Activated T-helper 1 cell treated with Interleukin-2 at 50 U/mL for 16 hours (primary cell): ENCODE measurements around the gene DOK7.

ENCODE experiments used
- DNase-seq: peaks from one replicate; pipeline ENCODE4 v3.0.0-alpha.2; 2020; ENCODE audit warnings: low read depth

The DOK7 gene

GRCh38 chr4:3520796-3521600 is 57.9 kb downstream of the DOK7 start:
- no peak for DNase-seq

DNA sequence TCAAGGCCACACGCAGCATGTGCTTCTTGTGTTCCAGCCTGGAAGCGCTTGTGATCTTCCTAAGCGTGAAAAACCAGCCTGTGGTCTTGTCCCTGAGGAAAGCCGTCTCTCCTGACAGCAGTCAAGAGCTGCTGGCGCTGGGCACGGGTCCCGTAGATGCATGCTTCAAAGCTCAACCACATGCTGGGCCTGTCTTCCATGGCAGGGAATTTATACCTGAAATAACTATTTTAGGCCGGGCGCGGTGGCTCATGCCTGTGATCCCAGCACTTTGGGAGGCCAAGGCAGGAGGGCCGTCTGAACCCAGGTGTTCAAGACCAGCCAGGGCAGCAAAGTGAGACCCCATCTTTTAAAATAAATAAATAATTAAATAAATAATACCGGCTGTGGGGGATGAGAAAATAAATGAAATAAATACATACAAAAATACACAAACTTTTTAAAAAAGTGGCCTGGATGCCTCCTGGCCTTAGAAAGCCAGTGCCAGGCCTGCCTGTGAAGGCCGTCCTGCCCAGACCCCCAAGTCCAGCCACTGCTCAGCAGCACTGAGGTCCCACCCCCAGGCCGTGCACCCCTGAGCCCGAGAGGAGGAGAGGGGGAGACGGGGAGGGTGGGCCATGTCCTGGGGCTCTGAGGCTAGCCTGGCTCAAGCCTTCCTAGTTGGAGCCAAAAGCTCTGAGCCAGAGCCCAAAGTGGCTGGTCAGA is 58.7 kb downstream of the DOK7 start:
- no peak for DNase-seq

- DNase-seq, result no peak
Measured at GRCh38 chr4:3522326-3522640, 59.2 kb downstream of the DOK7 start.

DNA sequence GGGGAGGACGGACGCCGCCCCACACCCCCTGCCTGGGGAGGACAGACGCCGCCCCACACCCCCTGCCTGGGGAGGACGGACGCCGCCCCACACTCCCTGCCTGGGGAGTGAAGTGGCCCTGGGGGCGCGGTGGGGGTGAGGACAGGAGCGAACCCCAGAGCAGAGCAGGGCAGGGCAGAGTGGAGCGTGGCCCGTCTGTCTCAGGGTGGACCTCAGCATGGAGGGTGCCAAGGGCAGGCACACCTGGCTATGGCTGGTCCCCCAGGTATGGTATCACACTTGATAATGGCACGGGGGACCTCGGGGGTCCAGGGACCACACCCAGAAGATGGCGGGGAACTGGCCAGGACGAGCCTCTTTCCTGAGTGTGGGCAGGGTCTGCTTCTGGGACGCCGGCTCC is 59.5 kb downstream of the DOK7 start:
- no peak for DNase-seq

GRCh38 chr4:3523146-3523627 is 60.1 kb downstream of the DOK7 start:
- no peak for DNase-seq

DNA sequence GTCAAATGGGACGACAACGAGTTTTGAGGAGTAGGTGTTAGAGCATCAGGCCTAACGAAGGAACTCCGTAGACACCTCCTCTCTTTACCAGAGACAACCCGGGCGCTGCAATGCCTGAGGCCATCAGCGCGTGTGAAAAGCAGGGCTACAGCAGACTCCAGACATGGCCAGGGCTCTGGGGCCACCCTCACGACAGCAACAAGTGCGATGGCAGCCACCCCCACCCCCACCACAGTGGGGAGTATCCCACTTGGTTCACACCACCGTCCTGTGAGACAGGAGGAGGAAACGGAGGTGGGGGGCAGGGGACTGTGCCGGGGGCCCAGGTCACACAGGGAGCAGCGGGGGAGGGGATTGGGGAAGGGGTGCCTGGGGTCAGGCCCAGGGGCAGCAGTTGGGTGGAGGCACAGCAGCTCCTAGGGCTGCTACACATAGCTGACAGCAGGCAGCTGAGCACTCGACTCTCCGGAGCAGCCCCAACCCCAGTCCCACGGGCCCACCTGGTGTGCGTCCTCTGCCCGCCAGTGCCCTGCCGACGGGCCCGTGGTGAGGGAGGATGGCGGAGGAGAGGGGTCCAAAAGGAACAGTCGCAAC is 60.6 kb downstream of the DOK7 start:
- no peak for DNase-seq

- no peak for DNase-seq
Measured at GRCh38 chr4:3524349-3524748, 61.2 kb downstream of the DOK7 start.

DNA sequence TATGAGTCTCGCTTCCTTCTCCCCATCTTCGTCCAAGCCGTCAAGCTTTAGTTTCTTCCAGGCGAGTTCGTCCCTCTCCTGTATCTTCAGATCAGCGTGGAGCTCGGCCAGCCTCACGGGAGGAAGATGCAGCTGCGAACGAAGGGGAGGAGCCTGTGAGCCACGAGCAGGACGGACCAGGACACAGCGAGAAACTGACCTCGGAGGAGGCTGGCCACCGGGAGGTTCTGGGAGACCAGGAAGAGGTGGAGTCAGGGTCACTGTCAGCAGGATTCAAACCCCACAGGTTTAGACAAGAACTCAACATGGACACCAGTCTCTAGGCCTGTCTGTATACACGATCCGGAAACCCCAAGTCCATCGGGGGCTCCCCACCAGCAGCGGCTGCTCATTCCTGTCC is 61.8 kb downstream of the DOK7 start:
- no peak for DNase-seq

DNA sequence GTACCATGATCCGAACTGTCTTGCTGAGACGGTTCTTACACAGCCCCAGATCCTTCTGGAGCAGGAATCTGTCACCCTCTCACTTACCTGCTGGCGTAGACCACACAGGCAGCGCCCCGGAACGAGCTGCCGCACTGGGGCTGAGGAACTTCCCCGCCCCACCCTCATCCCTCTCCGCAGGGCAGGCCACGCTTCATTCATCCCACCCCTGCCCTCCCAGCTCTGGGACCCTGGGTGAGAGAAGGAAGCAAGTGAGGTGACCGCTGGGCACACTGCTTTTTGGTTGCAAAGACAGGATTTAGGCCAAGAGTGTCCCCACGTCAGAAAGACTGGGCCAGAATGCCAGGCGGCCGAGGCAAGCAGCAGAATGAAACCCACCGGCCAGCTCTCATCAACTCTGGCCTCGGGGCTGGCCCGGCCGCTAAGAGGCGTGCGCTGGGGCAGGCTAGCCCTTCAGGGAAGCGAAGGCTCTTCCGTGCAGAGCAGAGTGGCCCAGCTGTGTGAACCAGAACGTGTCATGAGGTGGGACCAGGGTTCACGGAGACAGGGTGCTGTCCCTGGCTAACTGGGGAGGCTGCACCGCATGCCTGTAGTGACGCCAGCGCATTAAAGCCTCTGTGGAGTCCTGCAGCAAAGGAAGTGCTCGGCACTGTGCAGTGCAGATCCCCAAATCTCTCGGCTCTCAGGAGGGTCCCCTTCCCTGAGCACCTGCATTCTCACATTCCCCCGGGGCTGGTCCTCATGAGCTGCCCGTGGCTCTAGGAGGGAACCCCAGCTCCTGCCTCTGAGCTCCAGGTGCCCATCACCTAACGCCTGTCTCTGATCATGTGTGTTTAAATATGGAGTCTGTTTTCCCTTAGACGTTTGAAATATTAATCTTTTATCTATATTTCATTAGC is 62.7 kb downstream of the DOK7 start:
- no peak for DNase-seq

DNA sequence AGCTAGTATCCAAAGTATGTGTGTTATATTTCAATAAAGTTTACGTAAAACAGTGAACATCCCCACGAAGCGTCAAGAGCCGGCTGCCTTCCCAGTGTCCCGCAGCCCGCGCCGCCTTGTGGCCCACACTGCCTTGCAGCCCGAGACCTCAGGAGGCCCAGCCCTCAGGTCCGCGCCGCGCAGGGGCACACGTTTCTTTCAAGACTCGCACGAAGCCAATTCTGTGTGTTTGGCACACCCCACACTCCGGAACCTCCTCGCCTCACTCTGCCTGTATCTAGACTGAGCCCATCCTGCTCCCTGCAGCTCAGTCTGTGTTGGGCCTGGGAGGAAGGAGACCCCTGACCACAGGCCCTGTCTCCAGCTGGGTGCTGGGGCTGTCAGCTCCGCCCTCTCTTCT is 63.4 kb downstream of the DOK7 start:
- DNase-seq, result no peak

DNA sequence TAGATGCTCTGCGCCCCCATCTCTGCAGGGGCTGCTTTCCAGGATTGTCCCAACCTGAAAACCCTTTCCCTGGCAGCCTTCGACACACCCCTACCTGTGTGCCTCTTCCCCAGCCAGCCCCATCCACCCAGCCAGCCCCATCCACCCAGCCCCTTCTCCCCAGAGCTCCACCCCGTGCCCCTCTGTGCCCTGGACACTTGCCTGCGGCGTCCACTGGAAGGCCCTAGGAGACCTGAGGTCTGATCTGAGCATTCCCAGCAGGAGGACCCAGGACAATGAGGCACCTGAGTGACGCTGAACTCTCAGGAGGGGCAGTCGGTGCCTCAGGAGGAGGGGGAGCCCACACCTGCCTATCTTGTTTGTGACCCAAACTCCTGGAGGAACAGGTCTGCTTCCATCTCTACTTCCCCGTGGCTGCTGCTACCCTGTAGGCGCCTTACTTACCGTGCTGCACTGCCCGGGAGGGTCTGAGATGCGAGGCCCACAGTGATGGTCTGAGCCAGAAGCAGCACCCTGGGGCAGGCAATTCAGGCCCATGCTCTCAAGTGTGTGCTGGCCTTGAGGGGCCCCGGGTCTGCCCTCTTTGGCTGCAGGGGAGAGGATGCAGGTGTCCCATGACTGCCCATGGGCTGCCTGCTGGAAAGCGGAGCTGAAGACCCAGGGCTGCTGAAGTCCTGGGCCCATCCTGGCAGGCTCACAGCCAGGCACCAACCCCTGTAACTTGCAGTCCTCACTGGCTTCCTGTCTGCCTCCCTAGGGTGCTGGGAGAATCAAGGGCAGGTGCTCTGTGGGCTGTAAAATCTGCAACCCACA is 64.2 kb downstream of the DOK7 start:
- DNase-seq, result no peak

GRCh38 chr4:3527914-3528876 is 65.1 kb downstream of the DOK7 start:
- DNase-seq, result no peak

GRCh38 chr4:3529363-3529762 is 66.3 kb downstream of the DOK7 start:
- DNase-seq, result no peak

- no peak for DNase-seq
Measured at GRCh38 chr4:3530051-3530450, 66.9 kb downstream of the DOK7 start.

GRCh38 chr4:3530663-3531254 is 67.7 kb downstream of the DOK7 start:
- DNase-seq, result no peak

- DNase-seq, result no peak
Measured at GRCh38 chr4:3531318-3531878, 68.3 kb downstream of the DOK7 start.

DNA sequence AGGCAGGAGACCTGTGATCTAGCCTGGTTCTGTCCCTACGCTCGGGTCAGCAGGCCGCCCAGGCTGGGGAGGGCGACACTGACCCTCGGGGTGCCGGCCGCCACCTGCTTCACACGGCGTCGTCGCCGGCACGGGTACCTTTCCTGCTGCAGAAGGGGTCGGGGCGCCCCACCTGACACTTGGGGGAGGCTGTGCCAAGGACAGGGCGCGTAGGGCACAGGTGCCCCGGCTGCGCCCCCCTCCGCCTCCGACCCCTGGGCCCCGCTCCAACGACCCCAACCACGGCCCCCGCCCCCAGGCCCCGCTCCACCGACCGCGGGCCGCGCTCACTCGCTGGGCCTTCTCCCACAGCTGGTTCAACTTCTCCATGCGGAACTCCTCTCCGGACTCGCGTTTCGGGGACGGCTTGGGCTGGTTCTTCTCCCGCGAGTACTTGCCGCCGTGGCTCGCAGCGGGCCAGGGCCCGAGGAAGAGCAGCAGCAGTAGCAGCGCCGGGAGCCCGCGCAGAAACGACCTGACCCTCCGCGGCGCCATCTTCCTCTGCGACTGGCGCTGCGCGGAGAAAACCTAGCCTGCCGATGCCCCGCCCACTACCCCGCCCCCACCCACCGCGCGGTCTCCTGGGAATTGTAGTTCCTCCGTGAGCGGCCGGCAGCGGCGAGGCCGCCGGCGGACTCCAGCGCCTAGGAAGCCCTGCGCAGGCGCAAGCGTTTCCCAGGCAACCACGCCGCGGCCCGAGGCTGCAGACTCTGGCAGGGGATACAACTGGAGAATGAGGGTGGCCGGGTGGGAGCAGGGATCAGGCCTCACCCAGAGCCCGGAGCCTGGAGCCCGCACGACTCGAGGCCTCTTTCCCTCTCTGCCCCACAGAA is 69.0 kb downstream of the DOK7 start, which contains the start of gene LRPAP1:
Gene LRPAP1, minus strand, starts transcription at position 544 of the 872 bp plus-strand sequence. Its CDS starts 10 bp downstream, at position 534.
- peak; percentile 78 for DNase-seq

- no peak for DNase-seq
Measured at GRCh38 chr4:3532751-3533422, 69.8 kb downstream of the DOK7 start.
